H9 (cell line): Measurements from ENCODE around the gene BHLHE41. TPM values are rescaled to one million over a fixed set of nuclear protein-coding genes. Genes with fewer than 3 reads are reported as not detected.

Source experiments
- DNase-seq: peaks from one replicate; pipeline ENCODE4 v3.0.0-alpha.2; 2017
- H2AFZ ChIP-seq: one replicate; pipeline ENCODE4 v1.6.1; 2013; ENCODE audit warnings: mild to moderate bottlenecking, low read length, control low read depth, moderate library complexity
- H2AK5ac ChIP-seq: 2 replicates; pipeline ENCODE4 v1.6.1; 2013; ENCODE audit warnings: low read length, control low read depth, mixed read lengths; ENCODE audit not compliant: insufficient read length
- H2BK120ac ChIP-seq: one replicate; pipeline ENCODE4 v1.6.1; 2013; ENCODE audit warnings: low read depth, mild to moderate bottlenecking, low read length, control low read depth, inconsistent platforms; ENCODE audit not compliant: poor library complexity, severe bottlenecking
- H2BK12ac ChIP-seq: 2 replicates; pipeline ENCODE4 v1.6.1; 2013; ENCODE audit warnings: low read length, control low read depth, mixed read lengths, low read depth; ENCODE audit not compliant: insufficient read length
- H2BK15ac ChIP-seq: 2 replicates; pipeline ENCODE4 v1.6.1; 2013; ENCODE audit warnings: low read depth, low read length, control low read depth
- H2BK20ac ChIP-seq: one replicate; pipeline ENCODE4 v1.6.1; 2013; ENCODE audit warnings: low read depth, mild to moderate bottlenecking, low read length, control low read depth, inconsistent platforms; ENCODE audit not compliant: poor library complexity, severe bottlenecking
- H2BK5ac ChIP-seq: 2 replicates; pipeline ENCODE4 v1.6.1; 2013; ENCODE audit warnings: low read length, control low read depth, mixed read lengths; ENCODE audit not compliant: insufficient read length
- H3K14ac ChIP-seq: 2 replicates; pipeline ENCODE4 v1.6.1; 2013; ENCODE audit warnings: low read length, control low read depth; ENCODE audit not compliant: insufficient read depth
- H3K18ac ChIP-seq: 2 replicates; pipeline ENCODE4 v1.6.1; 2013; ENCODE audit warnings: low read depth, mild to moderate bottlenecking, mixed read lengths, low read length, control low read depth; ENCODE audit not compliant: insufficient read length
- H3K23ac ChIP-seq: 2 replicates; pipeline ENCODE4 v1.6.1; 2013; ENCODE audit warnings: low read length, control low read depth, mixed read lengths, low read depth; ENCODE audit not compliant: insufficient read length
- H3K23me2 ChIP-seq: 2 replicates; pipeline ENCODE4 v1.6.1; 2013; ENCODE audit warnings: low read depth, mild to moderate bottlenecking, mixed read lengths, low read length, control low read depth; ENCODE audit not compliant: insufficient read length, poor library complexity, severe bottlenecking
- H3K27ac ChIP-seq: 2 replicates; pipeline ENCODE4 v1.5.1; 2013; ENCODE audit warnings: low read length, control low read depth, mixed read lengths, low read depth; ENCODE audit not compliant: insufficient read length
- H3K27me3 ChIP-seq: 2 replicates; pipeline ENCODE4 v1.6.1; 2013; ENCODE audit warnings: low read length, control low read depth, inconsistent platforms; ENCODE audit not compliant: insufficient read depth
- H3K4ac ChIP-seq: 2 replicates; pipeline ENCODE4 v1.6.1; 2013; ENCODE audit warnings: low read depth, mild to moderate bottlenecking, control low read depth, inconsistent platforms, low read length, moderate library complexity
- H3K4me1 ChIP-seq: 2 replicates; pipeline ENCODE4 v1.6.1; 2013; ENCODE audit warnings: low read length, control low read depth, inconsistent platforms; ENCODE audit not compliant: insufficient read depth
- H3K4me2 ChIP-seq: 2 replicates; pipeline ENCODE4 v1.6.1; 2013; ENCODE audit warnings: low read length, control low read depth, mixed read lengths; ENCODE audit not compliant: insufficient read length, insufficient read depth
- H3K56ac ChIP-seq: 2 replicates; pipeline ENCODE4 v1.6.1; 2013; ENCODE audit warnings: low read depth, mild to moderate bottlenecking, mixed read lengths, low read length, control low read depth; ENCODE audit not compliant: insufficient read length
- H3K79me1 ChIP-seq: 2 replicates; pipeline ENCODE4 v1.6.1; 2013; ENCODE audit warnings: low read depth, mild to moderate bottlenecking, moderate library complexity, low read length, control low read depth, inconsistent platforms; ENCODE audit not compliant: insufficient read depth, poor library complexity, severe bottlenecking
- H3K79me2 ChIP-seq: 2 replicates; pipeline ENCODE4 v1.6.1; 2013; ENCODE audit warnings: low read length, control low read depth, inconsistent platforms; ENCODE audit not compliant: insufficient read depth
- H3K9ac ChIP-seq: 2 replicates; pipeline ENCODE4 v1.6.1; 2013; ENCODE audit warnings: low read length, control low read depth, mixed read lengths; ENCODE audit not compliant: insufficient read length; ENCODE audit errors: extremely low read depth
- H3K9me3 ChIP-seq: one replicate; pipeline ENCODE4 v1.6.1; 2013; ENCODE audit warnings: low read depth, low read length, inconsistent platforms; ENCODE audit not compliant: control insufficient read depth
- H3T11ph ChIP-seq: one replicate; pipeline ENCODE4 v1.6.1; 2013; ENCODE audit warnings: mild to moderate bottlenecking, low read length, control low read depth, inconsistent platforms
- H4K20me1 ChIP-seq: one replicate; pipeline ENCODE4 v1.6.1; 2013; ENCODE audit not compliant: control insufficient read depth, insufficient read length, insufficient read depth
- H4K5ac ChIP-seq: 2 replicates; pipeline ENCODE4 v1.6.1; 2013; ENCODE audit warnings: low read depth, mild to moderate bottlenecking, mixed read lengths, low read length, control low read depth; ENCODE audit not compliant: insufficient read length
- H4K8ac ChIP-seq: replicated peaks from 2 replicates; pipeline ENCODE4 v1.6.1; 2013; ENCODE audit warnings: low read length, control low read depth, mixed read lengths, low read depth; ENCODE audit not compliant: insufficient read length
- H4K91ac ChIP-seq: 2 replicates; pipeline ENCODE4 v1.6.1; 2013; ENCODE audit warnings: low read depth, mild to moderate bottlenecking, moderate library complexity, mixed read lengths, low read length, control low read depth; ENCODE audit not compliant: insufficient read length
- H3K27ac Mint-ChIP-seq, 3 experiments: 2 replicates in 2 of 3; 3 replicates in 1 of 3; pipeline ENCODE4 v1.8.0; 2020 to 2021; ENCODE audit warnings: mixed read lengths in 3 of 3, mild to moderate bottlenecking in 1 of 3, moderate library complexity in 1 of 3
- H3K27me3 Mint-ChIP-seq: 2 replicates; pipeline ENCODE4 v1.8.0; 2021; ENCODE audit warnings: low read depth, mild to moderate bottlenecking, moderate library complexity, mixed read lengths
- H3K36me3 Mint-ChIP-seq, 3 experiments: 2 replicates in 2 of 3; 3 replicates in 1 of 3; pipeline ENCODE4 v1.8.0; 2020 to 2021; ENCODE audit warnings: low read depth in 3 of 3, mixed read lengths in 3 of 3; ENCODE audit not compliant: insufficient read depth in 1 of 3
- H3K4me1 Mint-ChIP-seq, 2 experiments: 2 replicates each; pipeline ENCODE4 v1.8.0; 2020; ENCODE audit warnings: mixed read lengths in 2 of 2
- H3K4me3 Mint-ChIP-seq, 2 experiments: 2 replicates in 1 of 2; 3 replicates in 1 of 2; pipeline ENCODE4 v1.8.0; 2020 to 2021; ENCODE audit warnings: mild to moderate bottlenecking in 2 of 2, mixed read lengths in 2 of 2, moderate library complexity in 1 of 2
- H3K9me3 Mint-ChIP-seq, 2 experiments: 2 replicates in 1 of 2; 3 replicates in 1 of 2; pipeline ENCODE4 v1.8.0; 2020; ENCODE audit warnings: mild to moderate bottlenecking in 2 of 2, mixed read lengths in 2 of 2, moderate library complexity in 1 of 2
- WGBS: extraction: QIAGEN DNeasy Blood & Tissue Kit; methylation state at CpG from one replicate; pipeline ENCODE4 v1.1.7; 2013; ENCODE audit warnings: missing lambda C conversion rate, low lambda C conversion rate, mixed read lengths; ENCODE audit not compliant: insufficient read length; ENCODE audit errors: extremely low coverage; 5-methylcytosine and 5-hydroxymethylcytosine counted together
- total RNA-seq: library from RNA; stranded (reverse); gene quantifications from 2 replicates; pipeline ENCODE4 v1.2.1, GENCODE V29; 2021
- TF ChIP-seq, protein P1 (sequence below): fragments of 200-600 bp; sonication (generic); conservative IDR thresholded peaks from 3 replicates; pipeline ENCODE4 v1.8.0; 2021; ENCODE audit warnings: antibody characterized with exemption, mild to moderate bottlenecking

BHLHE41 gene
- total RNA-seq, 1 experiment from 2014 or later: 0.33 TPM

DNA sequence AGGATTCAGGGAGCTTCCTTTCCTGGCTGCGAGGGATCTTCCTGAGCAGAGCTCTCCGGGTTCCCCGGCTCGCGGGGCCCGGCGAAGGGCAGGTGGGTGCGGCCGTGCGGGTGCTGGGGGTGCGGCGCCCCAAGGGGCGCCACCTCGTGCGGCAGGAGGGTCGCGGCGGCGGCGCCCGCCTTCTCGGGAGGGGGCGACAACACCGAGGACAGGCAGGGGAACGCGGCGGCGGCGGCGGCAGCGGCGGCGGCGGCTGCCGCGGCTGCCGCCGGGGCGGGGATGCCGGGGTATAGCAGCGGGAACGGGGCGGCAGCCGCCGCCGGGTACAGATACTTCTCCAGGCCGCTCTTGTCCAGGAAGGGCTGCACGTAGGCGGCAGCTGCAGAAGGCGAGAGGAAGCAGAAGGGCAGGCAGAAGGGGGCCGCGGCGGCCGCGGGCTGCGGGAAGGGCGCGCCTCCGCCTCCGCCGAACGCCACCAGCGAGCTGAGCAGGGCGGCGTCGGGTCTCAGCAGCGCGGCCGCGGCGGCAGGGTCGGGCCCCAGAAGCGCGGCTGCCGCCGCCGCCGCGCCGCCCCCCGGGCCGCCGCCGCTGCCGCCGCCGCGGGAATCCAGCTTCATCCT lies 2.7 kb downstream of the BHLHE41 start:
- Histone ChIP-seq H2BK12ac (no peak overlapping the region), H3K4me1 (peaks cover 3% of the 10 kb centered on the region; the same call in 1 of the 2 replicates), H3K27me3 (peaks cover 40% of the 10 kb centered on the region), H2AK5ac (no peak overlapping the region), H4K91ac (no peak overlapping the region), H4K5ac (no peak overlapping the region), H2BK120ac (no peak overlapping the region), H3K27ac (no peak overlapping the region), H3K9ac (no peak overlapping the region), H3K18ac (no peak overlapping the region), H3K23ac (no peak overlapping the region), H2BK5ac (no peak overlapping the region), H2BK15ac (no peak overlapping the region), H2BK20ac (no peak overlapping the region), H4K20me1 (no peaks in the 10 kb centered on the region), H3K9me3 (no peaks in the 10 kb centered on the region), H3K4me2 (peak overlapping the region; percentile 87), H3K23me2 (peaks cover 32% of the 10 kb centered on the region), H3K56ac (no peak overlapping the region), H3K79me2 (no peaks in the 10 kb centered on the region), H3T11ph (no peak overlapping the region), H2AFZ (no peak overlapping the region), H3K79me1 (no peaks in the 10 kb centered on the region), H3K4ac (no peak overlapping the region), H3K14ac (no peak overlapping the region; the same call in 1 of the 2 replicates), H4K8ac (no peak overlapping the region)
- peak overlapping the region; percentile 51 to 81 for H3K4me3 Mint-ChIP-seq
- H3K9me3 Mint-ChIP-seq: peaks cover 0 to 4% of the 10 kb centered on the region in 2 experiments; a peak in 1 of 5 replicates
- H3K36me3 Mint-ChIP-seq: peaks cover 0 to 4% (median 0%) of the 10 kb centered on the region in 3 experiments; a peak in 1 of 7 replicates
- H3K27ac Mint-ChIP-seq: no peak overlapping the region
- WGBS: no CpG with 5 or more reads among the region's 88 CpGs
- H3K4me1 Mint-ChIP-seq: peaks cover 35 to 47% of the 10 kb centered on the region in 2 experiments
- peaks cover 93% of the 10 kb centered on the region for H3K27me3 Mint-ChIP-seq
- peak; percentile 48 for DNase-seq
- TF ChIP-seq, protein P1, sequence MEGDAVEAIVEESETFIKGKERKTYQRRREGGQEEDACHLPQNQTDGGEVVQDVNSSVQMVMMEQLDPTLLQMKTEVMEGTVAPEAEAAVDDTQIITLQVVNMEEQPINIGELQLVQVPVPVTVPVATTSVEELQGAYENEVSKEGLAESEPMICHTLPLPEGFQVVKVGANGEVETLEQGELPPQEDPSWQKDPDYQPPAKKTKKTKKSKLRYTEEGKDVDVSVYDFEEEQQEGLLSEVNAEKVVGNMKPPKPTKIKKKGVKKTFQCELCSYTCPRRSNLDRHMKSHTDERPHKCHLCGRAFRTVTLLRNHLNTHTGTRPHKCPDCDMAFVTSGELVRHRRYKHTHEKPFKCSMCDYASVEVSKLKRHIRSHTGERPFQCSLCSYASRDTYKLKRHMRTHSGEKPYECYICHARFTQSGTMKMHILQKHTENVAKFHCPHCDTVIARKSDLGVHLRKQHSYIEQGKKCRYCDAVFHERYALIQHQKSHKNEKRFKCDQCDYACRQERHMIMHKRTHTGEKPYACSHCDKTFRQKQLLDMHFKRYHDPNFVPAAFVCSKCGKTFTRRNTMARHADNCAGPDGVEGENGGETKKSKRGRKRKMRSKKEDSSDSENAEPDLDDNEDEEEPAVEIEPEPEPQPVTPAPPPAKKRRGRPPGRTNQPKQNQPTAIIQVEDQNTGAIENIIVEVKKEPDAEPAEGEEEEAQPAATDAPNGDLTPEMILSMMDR: no peak
